OCI-LY7 (cell line): Measurements from ENCODE around the gene CIC.

ENCODE experiments used
- CTCF ChIP-seq: fragments of 200-600 bp; sonication (generic); conservative IDR thresholded peaks from 2 replicates; pipeline ENCODE4 v1.5.1; 2014; ENCODE audit warnings: mild to moderate bottlenecking, antibody characterized with exemption, low read length, moderate library complexity, mixed read lengths
- EZH2phosphoT487 ChIP-seq: fragments of 200-600 bp; sonication (generic); IDR thresholded peaks from 2 replicates; pipeline ENCODE4 v1.6.1; 2018; ENCODE audit warnings: low read depth, borderline replicate concordance, mild to moderate bottlenecking, mixed run types, antibody characterized with exemption, low read length, moderate library complexity, mixed read lengths

DNA sequence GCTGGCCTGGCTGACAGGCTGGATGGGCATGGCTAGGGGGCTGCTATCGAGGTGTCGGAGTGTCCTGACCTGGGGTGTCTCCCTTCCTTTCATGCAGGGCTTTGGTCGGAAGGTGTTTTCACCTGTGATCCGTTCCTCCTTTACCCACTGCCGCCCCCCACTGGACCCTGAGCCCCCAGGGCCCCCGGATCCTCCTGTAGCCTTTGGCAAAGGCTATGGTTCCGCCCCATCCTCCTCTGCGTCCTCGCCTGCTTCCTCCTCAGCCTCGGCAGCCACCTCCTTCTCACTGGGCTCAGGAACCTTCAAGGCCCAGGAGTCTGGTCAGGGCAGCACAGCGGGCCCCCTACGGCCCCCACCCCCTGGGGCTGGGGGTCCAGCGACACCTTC, 21.1 kb downstream of the CIC start:
- no peak for TF ChIP-seq EZH2phosphoT487
- no peak for TF ChIP-seq CTCF
